Fibroblast of villous mesenchyme (primary cell): ENCODE results near the gene LPO. TPM values are rescaled to one million over a fixed set of nuclear protein-coding genes. Genes with fewer than 3 reads are reported as not detected.

Source experiments
- DNase-seq: peaks from one replicate; pipeline ENCODE4 v3.0.0-alpha.2; 2010; ENCODE audit warnings: low read depth
- H3K4me3 ChIP-seq: 2 replicates; pipeline ENCODE4 v1.5.1; 2011; ENCODE audit warnings: low read depth, mild to moderate bottlenecking, low read length
- CTCF ChIP-seq: IDR thresholded peaks from 2 replicates; pipeline ENCODE4 v1.5.1; 2012; ENCODE audit warnings: low read depth, mild to moderate bottlenecking, low read length; ENCODE audit not compliant: insufficient read depth
- total RNA-seq: library from RNA; depleted of rRNA; stranded (reverse); fragments of >200 nt; gene quantifications from 2 replicates; pipeline ENCODE4 v1.2.3, GENCODE V29; 2012

LPO gene
- total RNA-seq, 1 donor, result not detected

DNA sequence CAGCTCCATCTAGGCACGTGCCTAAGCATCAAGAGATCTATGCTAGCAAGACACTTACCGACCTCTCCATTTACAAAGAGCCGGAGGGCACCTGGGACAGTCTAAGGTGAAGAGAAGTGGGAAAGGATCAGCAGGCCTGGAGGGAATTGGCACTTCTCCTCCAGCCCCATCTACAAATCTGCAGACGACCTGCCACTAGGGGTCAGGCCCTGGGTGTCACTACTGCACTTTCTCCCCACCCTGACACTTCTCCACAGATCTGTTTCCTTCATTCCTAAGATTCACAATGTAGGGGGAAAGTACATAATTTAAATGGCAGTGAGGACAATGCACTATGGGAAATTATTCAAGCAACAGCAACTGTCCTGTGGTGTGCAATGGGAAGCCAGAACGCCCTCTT, 27.5 kb upstream of the LPO start:
- no peak for TF ChIP-seq CTCF
- H3K4me3 ChIP-seq, result no peak overlapping the region
- DNase-seq, result no peak

GRCh38 chr17:58215685-58216084, 22.7 kb upstream of the LPO start:
- no peak overlapping the region for H3K4me3 ChIP-seq
- no peak for DNase-seq
- TF ChIP-seq CTCF, result no peak

GRCh38 chr17:58217766-58218165, 20.6 kb upstream of the LPO start:
- DNase-seq, result no peak
- no peak for TF ChIP-seq CTCF
- H3K4me3 ChIP-seq, result no peak overlapping the region

DNA sequence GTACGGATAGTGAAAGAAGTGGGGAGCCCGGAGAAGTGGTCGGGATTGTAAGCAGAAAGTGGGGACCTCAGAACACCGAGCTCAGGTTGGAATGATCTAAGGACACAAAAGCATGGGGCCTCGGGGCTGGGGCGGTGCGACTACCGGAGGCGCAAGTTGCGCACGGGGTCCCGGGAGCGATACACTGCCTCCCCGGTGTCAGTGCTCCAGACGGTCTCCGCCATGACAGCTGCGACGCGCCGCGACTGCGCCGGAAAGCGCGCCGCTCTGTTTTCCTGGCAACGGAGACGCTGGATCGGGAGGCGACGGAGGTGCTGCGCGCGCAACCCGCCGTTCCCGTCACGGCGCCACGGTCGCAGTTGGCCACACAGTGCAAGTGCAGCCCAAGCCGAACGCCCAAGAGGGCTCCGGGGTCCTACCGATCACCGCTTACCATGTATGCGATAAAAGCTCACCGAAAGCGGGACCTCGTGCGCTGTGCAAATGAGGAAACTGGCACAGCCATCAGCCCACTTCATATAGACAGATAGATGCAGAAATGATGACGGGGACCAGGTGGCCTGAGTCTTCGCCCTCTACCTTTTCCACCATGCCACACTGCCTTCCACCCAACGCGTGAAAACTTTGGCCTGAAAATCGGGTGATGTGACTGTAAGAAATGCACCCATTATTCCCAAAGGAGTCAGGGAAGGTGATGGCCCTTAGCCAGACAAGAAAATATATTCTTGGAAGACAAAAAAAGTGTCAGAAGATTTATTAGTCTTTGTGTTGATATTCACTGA, 19.2 kb upstream of the LPO start, which contains the start of gene MKS1:
Gene MKS1 (minus strand): TSS at position 249 of the 782 bp plus-strand sequence. CDS start 25 bp downstream, at position 224.
- TF ChIP-seq CTCF, result peak; percentile 55
- peak; percentile 88 for DNase-seq
- H3K4me3 ChIP-seq, result peak within 1 kb of the TSS; percentile 94

DNA sequence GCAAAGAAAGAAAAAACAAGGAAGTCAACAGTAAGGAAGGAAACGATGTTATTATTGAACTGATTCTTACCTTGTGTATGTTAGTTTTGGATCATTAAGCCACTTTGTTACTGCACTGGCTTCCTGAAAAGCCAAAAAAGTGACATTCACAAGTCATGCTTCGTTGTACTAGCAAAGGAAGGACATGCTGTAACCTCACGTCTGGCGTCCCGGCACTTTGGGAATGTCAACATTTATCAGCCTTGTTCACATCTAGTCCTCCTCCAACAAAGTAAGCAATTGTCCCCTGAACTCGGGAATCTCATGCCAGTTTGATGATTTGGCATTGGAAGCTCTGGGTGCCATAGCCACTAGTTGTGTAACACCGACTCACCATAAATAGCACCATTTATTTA, 18.6 kb upstream of the LPO start:
- peak overlapping the region; percentile 94 for H3K4me3 ChIP-seq
- DNase-seq, result no peak
- no peak for TF ChIP-seq CTCF

- no peak for TF ChIP-seq CTCF
- peak; percentile 28 for DNase-seq
- no peak overlapping the region for H3K4me3 ChIP-seq
These were observed 14.1 kb upstream of the LPO start for GRCh38 chr17:58224315-58224714.

DNA sequence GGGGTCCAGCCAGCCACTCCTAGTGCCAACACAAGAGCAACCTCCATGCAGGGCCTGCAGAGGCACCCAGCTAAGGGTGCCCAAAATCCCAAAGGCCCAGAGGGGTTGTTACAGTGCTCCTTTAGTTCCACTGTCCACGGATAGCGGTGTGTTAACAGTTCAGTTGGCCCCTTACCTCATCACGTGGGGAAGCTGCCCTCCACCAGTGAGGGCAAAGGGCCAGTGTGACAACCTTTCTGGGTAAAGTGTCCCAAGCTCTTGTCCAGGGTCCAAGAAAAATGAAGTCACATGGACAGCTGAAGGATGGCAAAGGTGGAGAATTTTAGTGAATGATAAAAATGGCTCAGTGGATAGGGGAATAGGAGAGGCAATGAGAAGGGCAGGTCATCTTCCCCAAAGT, 10.7 kb upstream of the LPO start:
- no peak overlapping the region for H3K4me3 ChIP-seq
- DNase-seq, result no peak
- no peak for TF ChIP-seq CTCF
